PFSK-1 (cell line): ENCODE data around the gene MAN2A2.

Experiments
- FOXP2 ChIP-seq: optimal IDR thresholded peaks from 2 replicates; pipeline ENCODE3; 2011; ENCODE audit warnings: borderline replicate concordance, control low read depth, inconsistent platforms; ENCODE audit not compliant: insufficient read depth; ENCODE audit errors: extremely low read length, extremely low read depth
- POLR2AphosphoS5 ChIP-seq: IDR thresholded peaks from 2 replicates; pipeline ENCODE4 v1.6.1; 2012; ENCODE audit warnings: low read depth, mild to moderate bottlenecking, control low read depth, low read length, moderate library complexity
- SIN3A ChIP-seq: IDR thresholded peaks from 2 replicates; pipeline ENCODE4 v1.6.1; 2012; ENCODE audit warnings: mild to moderate bottlenecking, low read length, moderate library complexity, borderline replicate concordance; ENCODE audit not compliant: insufficient read depth
- TAF1 ChIP-seq: IDR thresholded peaks from 2 replicates; pipeline ENCODE4 v1.6.1; 2012; ENCODE audit warnings: low read length, control low read depth, borderline replicate concordance; ENCODE audit not compliant: insufficient read depth
- TF ChIP-seq, protein P1 (sequence below), 2 experiments: IDR thresholded peaks; 2 replicates each; pipeline versions ENCODE4 v1.6.1 to v1.8.0; 2011 to 2012; ENCODE audit warnings: low read depth in 2 of 2, low read length in 2 of 2, control low read depth in 1 of 2, inconsistent platforms in 1 of 2, mild to moderate bottlenecking in 1 of 2, moderate library complexity in 1 of 2; ENCODE audit not compliant: insufficient read depth in 1 of 2

MAN2A2 gene

DNA sequence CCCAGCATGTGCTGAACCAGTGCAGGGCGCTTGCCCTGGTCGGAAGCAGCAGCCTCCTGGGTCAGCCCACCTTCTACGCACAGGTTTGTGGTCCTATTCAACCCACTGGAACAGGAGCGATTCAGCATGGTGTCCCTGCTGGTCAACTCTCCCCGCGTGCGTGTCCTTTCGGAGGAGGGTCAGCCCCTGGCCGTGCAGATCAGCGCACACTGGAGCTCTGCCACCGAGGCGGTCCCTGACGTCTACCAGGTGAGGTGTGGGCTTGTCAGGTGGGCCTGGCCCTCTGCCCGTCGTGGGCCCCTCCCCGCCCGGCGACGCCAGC, 8.2 kb downstream of the MAN2A2 start:
- no peak for TF ChIP-seq POLR2AphosphoS5
- no peak for TF ChIP-seq SIN3A
- no peak for TF ChIP-seq FOXP2
- TF ChIP-seq, protein P1, sequence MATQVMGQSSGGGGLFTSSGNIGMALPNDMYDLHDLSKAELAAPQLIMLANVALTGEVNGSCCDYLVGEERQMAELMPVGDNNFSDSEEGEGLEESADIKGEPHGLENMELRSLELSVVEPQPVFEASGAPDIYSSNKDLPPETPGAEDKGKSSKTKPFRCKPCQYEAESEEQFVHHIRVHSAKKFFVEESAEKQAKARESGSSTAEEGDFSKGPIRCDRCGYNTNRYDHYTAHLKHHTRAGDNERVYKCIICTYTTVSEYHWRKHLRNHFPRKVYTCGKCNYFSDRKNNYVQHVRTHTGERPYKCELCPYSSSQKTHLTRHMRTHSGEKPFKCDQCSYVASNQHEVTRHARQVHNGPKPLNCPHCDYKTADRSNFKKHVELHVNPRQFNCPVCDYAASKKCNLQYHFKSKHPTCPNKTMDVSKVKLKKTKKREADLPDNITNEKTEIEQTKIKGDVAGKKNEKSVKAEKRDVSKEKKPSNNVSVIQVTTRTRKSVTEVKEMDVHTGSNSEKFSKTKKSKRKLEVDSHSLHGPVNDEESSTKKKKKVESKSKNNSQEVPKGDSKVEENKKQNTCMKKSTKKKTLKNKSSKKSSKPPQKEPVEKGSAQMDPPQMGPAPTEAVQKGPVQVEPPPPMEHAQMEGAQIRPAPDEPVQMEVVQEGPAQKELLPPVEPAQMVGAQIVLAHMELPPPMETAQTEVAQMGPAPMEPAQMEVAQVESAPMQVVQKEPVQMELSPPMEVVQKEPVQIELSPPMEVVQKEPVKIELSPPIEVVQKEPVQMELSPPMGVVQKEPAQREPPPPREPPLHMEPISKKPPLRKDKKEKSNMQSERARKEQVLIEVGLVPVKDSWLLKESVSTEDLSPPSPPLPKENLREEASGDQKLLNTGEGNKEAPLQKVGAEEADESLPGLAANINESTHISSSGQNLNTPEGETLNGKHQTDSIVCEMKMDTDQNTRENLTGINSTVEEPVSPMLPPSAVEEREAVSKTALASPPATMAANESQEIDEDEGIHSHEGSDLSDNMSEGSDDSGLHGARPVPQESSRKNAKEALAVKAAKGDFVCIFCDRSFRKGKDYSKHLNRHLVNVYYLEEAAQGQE (IDR thresholded peaks at IDR 0.05; ENCODE audit: insufficient read depth in 1 of 2, low read depth in 2 of 2, low read length in 2 of 2) = no peak
- TF ChIP-seq TAF1 = no peak

DNA sequence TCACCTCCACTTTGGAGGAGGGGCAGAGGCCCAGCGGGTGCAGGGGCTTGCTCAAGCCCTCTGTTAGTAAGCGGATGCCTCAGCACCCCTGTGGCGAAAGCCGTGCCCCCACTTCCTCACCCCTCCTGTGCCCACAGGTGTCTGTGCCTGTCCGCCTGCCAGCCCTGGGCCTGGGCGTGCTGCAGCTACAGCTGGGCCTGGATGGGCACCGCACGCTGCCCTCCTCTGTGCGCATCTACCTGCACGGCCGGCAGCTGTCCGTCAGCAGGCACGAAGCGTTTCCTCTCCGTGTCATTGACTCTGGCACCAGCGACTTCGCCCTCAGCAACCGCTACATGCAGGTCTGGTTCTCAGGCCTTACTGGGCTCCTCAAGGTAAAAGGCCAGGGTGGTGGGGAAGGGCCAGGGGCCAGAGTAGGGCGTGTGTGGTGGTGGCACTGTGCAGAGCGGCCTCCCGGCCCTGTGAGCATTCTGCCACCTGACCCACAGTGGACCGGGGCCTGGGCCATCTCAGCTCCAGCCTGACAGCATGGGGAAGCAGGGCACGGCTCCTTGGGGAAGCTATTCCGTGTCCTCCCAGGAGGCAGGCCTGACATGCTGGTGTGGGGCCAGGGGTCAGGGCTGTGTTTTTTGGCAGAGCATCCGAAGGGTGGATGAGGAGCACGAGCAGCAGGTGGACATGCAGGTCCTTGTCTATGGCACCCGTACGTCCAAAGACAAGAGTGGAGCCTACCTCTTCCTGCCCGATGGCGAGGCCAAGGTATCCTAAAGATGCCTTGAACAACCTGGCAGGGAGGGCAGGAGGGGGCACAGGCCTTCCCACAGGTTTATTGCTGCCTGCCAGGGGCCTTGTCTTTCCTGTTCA, 9.0 kb downstream of the MAN2A2 start:
- TF ChIP-seq SIN3A (no peak), TAF1 (no peak), FOXP2 (no peak), POLR2AphosphoS5 (no peak)
- TF ChIP-seq, protein P1 (IDR thresholded peaks at IDR 0.05; ENCODE audit: insufficient read depth in 1 of 2, low read depth in 2 of 2, low read length in 2 of 2) = no peak

DNA sequence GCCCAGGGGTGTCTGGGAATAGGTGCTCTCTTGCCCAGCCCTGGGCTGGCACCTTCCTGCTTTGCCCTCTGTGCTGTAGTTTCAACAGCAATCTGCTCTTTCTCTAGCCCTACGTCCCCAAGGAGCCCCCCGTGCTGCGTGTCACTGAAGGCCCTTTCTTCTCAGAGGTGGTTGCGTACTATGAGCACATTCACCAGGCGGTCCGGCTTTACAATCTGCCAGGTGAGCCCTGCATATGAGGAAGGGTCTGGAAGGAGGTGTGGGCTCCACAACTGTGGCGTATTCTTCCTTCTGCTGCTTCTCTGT, 9.6 kb downstream of the MAN2A2 start:
- TF ChIP-seq POLR2AphosphoS5 (no peak), TAF1 (no peak), SIN3A (no peak), FOXP2 (no peak)
- TF ChIP-seq, protein P1 (IDR thresholded peaks at IDR 0.05; ENCODE audit: insufficient read depth in 1 of 2, low read depth in 2 of 2, low read length in 2 of 2) = no peak

DNA sequence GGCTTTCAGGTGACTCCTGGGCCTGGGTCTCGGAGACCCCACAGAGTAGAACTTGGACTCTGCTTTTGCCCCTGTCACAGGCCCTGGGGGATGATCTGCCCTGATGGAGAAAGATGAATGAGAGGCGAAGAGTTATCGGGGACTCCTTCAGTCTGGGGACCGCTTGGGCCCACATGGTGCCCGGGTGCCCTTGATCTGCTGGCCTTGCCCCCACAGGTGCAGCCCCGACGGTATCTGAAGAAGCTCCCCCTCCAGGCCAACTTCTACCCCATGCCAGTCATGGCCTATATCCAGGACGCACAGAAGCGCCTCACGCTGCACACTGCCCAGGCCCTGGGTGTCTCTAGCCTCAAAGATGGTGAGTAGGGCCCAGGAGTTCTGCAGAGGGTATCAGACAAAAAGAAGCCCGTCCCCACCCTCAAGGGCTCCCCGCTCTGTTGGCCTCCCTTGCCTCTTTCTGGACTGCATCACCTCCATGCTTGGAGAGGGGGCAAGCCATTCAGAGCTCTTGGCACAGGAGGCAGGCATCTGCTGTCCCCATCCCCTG, 10.4 kb downstream of the MAN2A2 start:
- TF ChIP-seq FOXP2 = no peak
- TF ChIP-seq POLR2AphosphoS5 = no peak
- TF ChIP-seq SIN3A = no peak
- no peak for TF ChIP-seq TAF1
- TF ChIP-seq, protein P1 (IDR thresholded peaks at IDR 0.05; ENCODE audit: insufficient read depth in 1 of 2, low read depth in 2 of 2, low read length in 2 of 2) = no peak

DNA sequence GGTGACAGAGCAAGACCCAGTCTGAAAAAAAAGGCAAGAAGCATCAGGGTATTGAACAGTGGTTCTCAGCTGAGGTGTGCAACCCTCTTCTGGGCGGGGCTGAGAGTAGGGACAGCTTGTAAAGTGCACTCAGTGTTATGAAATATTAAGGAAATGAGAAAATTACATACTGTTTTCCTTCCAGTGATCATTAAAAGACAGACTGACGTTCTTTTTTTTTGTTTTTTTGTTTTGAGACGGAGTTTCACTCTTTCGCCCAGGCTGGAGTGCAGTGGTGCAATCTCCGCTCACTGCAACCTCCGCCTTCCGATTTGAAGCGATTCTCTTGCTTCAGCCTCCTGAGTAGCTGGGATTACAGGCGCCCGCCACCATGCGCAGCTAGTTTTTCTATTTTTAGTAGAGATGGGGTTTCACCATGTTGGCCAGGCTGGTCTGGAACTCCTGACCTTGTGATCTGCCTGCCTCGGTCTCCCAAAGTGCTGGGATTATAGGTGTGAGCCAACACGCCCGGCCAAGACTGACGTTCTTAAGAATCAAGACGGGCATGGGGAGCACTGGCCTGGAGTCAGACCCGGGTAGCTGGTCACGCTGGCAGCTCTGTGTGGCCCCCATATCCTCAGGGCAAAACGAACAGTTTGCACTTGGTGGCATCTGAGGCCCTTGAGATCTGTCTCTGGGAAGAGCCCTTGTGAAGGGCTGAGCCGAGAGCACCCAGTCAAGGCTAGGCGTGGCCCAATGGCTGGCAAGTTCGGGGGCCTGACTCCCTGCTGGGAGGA, 11.4 kb downstream of the MAN2A2 start:
- TF ChIP-seq, protein P1 (IDR thresholded peaks at IDR 0.05; ENCODE audit: insufficient read depth in 1 of 2, low read depth in 2 of 2, low read length in 2 of 2) = no peak
- no peak for TF ChIP-seq SIN3A
- no peak for TF ChIP-seq POLR2AphosphoS5
- no peak for TF ChIP-seq TAF1
- no peak for TF ChIP-seq FOXP2
